Measurements from ENCODE around the gene PC. TPM values are rescaled to one million over a fixed set of nuclear protein-coding genes. Genes with fewer than 3 reads are reported as not detected.

The PC gene
- total RNA-seq: 15.7 TPM

GRCh38 chr11:66958232-66958955, at the start of gene PC:
Gene PC (minus strand): TSS chr11:66958383. CDS start chr11:66872159, 86,224 bp downstream.

GRCh38 chr11:66974724-66975404, 16.7 kb upstream of the PC start, which contains the start of gene C11orf86:
Gene C11orf86 (plus strand): TSS chr11:66975304. CDS start chr11:66975363, 59 bp downstream.

GRCh38 chr11:66856496-66857233, 101.5 kb downstream of the PC start, which contains the start of gene LRFN4:
Gene LRFN4 (plus strand): TSS chr11:66857064. CDS start chr11:66857745, 681 bp downstream.

GRCh38 chr11:66842896-66843775, 115.0 kb downstream of the PC start, which contains the start of gene RCE1:
Gene RCE1 (plus strand): TSS chr11:66843441. CDS start chr11:66843456, 15 bp downstream.

Small RNAs within 50 kb of the gene (small RNA-seq; reads per million reads assigned to genes)
- gene MIR3163 (not detected), gene RNU7-23P (not detected)

Other genes starting within 250 kb of the PC start
- gene SPTBN2, start 229.2 kb downstream of the PC start, total RNA-seq: 97.3 TPM
- 11.3 TPM for gene RCE1, start 114.9 kb downstream of the PC start, total RNA-seq
- gene LRFN4, start 101.3 kb downstream of the PC start, total RNA-seq: 37.8 TPM
- gene C11orf86, start 16.9 kb upstream of the PC start, total RNA-seq: not detected
- gene SYT12, start 64.8 kb upstream of the PC start, total RNA-seq: 6.0 TPM
- gene RHOD, start 98.5 kb upstream of the PC start, total RNA-seq: 0.23 TPM
- 52.4 TPM for gene KDM2A, start 160.9 kb upstream of the PC start, total RNA-seq